GM19397 (cell line): Measurements from ENCODE around the gene DOCK1.

Experiments
- ATAC-seq: cut with Tn5 transposase; IDR thresholded peaks from one replicate; pipeline ENCODE4 v1.9.1; 2021; ENCODE audit warnings: mild to moderate bottlenecking, moderate library complexity; ENCODE audit not compliant: unreplicated experiment

Gene DOCK1

GRCh38 chr10:127129104-127129503 is 223.9 kb downstream of the DOCK1 start:
- ATAC-seq = no peak

DNA sequence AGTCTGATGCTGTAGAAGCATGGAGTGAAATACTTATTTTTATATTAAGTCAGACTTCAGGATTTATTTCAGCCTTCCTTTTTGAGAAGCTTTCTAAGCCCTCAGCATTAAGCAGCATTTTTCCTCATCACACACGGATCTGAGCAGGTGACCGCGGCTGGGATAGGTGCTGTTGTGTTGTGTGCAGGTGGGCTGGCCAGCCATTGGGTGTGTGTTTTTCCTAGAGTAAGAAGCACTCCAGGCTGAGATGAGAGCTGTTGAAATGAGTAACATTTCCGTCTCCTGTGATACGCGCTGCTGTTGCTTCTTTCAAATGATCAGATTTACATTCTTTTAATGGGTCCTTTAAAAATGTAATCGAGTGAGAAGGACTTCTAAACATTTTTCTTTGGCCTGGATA is 227.2 kb downstream of the DOCK1 start:
- no peak for ATAC-seq

DNA sequence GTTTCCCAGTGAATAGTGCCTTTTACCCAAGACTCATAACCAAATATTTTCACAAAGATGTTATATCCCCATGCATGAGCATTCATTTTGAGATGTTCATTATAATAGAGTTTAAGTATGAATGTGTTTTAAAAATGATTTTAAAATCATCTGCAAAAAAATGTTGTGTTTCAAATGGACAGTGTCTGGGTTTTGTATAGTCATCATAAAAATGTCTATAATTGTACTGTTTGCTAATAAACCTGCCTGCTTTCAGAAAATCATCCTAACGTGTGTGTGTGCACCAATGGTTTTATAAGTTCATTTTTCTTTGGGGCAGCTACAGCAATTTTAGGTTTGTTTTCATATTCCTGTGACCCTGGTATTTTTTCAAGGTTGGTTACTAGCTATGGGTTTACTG is 228.0 kb downstream of the DOCK1 start:
- no peak for ATAC-seq

- no peak for ATAC-seq
Observed at GRCh38 chr10:127133672-127134500, 228.7 kb downstream of the DOCK1 start.

DNA sequence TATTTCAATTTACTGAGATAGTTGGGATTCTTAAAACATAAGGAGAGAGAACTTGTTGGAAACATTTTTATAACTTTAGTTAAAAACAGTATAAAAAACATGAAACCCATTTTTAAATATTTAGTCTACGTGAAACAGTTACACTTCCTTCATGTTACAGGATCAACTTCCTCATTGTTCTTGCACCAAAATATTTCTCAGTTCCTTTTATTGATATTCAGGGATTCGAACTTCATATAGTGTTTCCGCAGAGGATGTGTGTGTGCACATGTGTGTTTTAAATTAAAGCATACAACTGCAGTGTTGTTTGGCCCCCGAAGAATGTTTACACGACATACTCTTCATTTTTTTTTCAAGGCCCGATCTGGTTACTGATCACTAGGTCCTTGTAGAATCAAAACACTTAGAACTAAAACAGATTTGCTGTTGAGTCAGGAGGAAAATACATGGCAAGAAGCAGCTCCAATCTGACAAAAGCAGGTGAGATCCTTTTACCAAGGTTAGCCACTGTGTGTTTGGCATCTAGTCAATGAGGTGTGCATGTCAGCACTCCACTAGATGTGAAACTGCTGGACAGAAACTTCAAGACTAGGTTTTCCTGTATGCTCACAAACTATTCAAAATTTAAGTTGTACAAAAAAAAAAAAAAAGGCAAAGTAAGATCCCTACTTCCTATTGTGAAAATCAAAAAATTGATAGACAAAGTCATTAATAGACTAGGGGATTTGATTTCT is 230.8 kb downstream of the DOCK1 start:
- ATAC-seq = no peak

DNA sequence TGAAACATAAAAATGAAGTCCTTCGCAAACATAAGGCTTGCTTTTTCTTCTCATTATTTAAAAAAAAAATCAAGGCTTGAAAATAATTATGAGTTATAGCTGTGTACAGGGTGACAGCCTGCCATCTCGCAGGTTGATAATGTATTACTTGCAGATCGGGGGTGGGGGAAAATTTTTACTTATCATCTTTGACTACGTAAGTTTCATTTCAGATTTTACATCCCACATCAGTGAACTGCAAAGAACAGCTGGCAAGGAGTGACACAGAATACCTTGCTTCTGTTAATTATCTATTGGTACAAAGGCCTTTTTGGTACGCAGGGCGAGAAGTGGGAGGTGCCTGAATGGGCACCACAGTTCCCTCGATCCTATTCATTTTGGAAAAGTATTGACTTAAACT is 232.2 kb downstream of the DOCK1 start:
- no peak for ATAC-seq

DNA sequence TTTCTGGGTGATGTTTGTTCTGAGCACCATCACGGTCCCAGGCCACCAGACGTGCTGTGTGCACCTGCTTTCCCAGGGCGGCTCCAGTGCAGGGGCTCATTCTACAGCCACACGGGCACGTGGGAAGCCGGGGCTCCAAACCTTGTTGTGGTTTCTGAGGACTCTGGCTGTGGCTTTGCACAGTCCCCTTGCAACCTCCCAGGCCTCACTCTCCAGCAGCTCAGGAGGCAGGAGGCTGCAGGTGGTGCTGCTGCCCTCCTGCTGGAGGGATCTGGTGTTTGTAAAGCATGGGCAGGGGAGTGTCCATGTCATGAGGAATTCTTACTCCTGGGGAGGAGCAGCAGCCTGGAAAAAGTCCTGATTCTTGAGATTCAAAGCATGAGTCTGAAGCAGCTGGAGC is 236.9 kb downstream of the DOCK1 start:
- ATAC-seq = no peak

DNA sequence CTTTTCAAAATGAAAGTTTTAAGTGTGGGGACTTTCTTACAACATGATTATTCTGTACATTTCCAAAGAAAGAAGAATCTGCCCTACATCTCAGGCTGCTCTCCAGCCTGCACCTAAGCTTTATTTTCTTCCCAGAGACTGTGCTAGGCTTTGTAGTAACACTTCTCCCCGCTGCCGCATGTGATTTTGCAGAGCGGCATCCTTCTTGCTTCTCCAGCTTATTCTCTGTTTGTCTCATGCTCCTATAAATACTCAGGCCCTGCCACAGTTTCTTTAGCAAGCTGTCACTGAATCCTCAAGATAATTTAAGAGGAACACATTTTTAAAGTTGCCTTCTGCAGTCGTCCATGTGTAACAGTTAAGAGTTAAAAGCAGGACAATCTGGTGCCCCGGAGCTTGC is 237.6 kb downstream of the DOCK1 start:
- no peak for ATAC-seq

- no peak for ATAC-seq
Observed at GRCh38 chr10:127145173-127145572, 239.9 kb downstream of the DOCK1 start.

DNA sequence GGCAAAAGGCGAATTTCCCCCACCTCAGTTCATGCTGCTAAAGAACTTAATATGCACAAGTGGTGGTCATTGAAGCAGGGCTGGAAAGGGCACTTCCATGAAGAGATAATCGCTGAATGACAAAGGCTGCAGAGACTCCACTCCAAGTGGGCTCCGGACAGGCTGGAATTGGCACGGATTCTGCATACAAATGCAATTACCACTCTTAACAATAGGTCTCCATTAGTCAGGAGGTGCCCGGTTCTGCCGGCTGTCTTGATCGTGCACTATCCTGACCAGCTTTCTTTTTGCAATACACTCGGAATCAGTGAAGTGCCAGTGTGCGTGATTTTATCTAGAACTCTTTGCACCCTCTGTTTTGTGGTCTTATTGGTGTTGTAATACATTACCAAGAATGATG is 241.4 kb downstream of the DOCK1 start:
- no peak for ATAC-seq

- ATAC-seq = no peak
Observed at GRCh38 chr10:127148066-127148932, 243.1 kb downstream of the DOCK1 start.

- no peak for ATAC-seq
Observed at GRCh38 chr10:127148933-127149220, 243.6 kb downstream of the DOCK1 start.

DNA sequence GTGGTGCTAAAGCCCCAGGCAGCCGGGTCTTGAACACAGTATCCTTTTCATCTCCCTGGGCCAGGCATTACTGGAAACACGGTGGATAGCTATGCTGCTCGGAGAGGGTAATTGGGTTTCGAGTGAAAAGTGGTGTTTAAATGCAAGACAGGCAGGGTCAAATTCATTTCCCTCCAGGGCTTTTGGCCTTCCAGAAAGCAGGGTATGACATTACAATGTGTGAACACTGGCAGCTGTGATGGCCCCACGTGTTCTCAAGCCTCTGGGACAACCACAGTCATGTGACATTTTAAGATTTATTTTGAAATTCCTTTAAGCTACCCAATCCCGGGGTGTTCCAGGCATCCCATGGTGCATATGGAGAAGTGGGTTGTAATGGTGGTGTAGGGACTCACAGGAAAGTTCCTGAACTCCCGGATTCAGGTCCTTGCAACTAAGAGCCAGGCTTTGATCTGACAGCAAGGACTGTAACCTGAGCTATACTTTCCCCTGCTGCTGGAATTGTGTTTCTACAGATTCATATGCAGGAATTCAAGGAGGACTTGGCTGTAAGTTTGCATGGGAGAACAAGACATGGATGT is 244.4 kb downstream of the DOCK1 start:
- no peak for ATAC-seq

- no peak for ATAC-seq
Observed at GRCh38 chr10:127150136-127150535, 244.9 kb downstream of the DOCK1 start.

- no peak for ATAC-seq
Observed at GRCh38 chr10:127151541-127151940, 246.3 kb downstream of the DOCK1 start.

GRCh38 chr10:127151981-127152699 is 246.9 kb downstream of the DOCK1 start:
- ATAC-seq = no peak

DNA sequence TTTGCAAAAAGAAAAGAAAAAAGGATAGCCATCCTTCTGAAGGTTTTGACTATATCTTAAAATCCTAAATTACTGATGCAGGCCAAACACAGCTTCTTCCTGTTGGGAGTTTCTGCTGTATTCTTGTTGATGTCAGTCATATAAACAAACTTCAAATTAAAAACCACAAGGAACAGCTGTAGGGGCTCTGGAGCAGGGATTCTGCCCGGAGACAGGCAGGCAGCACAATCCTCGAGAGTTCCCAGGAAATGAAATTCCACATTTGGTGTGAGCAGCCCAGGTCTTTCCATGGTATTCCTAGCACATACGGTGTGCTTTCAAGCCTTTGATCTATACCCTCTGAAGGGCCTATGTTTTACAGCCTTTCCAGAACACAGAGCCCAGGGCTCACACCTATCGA is 248.0 kb downstream of the DOCK1 start:
- ATAC-seq = no peak

DNA sequence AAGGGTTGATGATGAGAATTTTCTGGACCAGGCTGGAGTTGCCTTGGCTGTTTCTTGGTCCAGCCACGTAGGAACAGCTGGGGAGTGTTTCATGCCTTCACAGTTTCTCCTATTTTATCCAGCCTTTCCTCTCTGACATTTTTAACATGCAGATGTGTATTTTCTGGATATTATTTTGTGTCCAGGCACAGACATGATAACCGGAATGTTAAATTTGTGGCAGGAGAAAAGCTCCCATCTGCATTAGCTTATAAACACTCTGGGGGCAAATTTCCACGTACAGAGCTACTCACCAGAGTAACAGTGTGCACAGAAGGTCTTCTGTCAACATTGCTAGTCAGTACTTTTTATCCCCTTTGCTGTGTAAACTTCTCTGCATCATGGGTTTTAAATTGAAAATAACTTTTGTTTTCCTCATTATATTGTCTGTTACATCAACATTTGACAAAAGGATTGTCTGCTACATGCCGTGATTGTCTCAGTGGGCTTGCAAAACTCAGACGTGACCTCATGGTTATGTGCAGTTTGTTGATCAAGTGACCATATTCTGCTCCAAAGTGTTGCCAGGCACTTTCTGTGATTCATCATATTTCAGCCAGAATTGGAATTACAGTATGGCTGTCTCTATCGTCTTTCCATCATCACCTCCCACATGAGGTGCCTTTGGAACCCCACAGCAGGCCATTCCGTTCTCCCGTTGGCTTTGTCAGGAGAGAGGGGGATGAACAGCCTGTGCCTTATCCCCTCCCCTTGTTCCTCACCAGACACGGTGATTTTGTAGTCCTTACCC is 249.8 kb downstream of the DOCK1 start:
- ATAC-seq = no peak

DNA sequence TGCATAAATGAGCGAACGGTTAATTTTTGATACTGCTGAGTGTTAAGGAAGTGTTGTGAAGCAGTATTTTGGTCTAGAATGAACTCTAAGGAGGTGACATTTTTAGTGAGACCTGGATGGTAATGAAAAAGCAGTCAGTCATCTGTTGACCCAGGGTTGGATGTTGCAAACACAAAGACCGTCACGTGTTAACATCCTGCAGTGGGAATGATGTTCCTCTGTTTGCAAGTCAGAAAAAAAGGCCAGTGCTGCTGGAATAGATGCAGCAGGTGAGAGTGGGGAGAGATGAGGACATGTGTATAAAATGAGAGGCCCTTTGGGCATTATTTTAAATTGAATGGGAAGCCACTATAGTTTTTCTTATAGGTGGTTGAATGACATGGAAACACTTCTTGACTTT is 251.9 kb downstream of the DOCK1 start:
- ATAC-seq = no peak
